ENCODE results near the gene CELSR1.

The CELSR1 gene

GRCh38 chr22:46455446-46455845, 82.0 kb downstream of the CELSR1 start:
- DNase-seq: no peak

DNA sequence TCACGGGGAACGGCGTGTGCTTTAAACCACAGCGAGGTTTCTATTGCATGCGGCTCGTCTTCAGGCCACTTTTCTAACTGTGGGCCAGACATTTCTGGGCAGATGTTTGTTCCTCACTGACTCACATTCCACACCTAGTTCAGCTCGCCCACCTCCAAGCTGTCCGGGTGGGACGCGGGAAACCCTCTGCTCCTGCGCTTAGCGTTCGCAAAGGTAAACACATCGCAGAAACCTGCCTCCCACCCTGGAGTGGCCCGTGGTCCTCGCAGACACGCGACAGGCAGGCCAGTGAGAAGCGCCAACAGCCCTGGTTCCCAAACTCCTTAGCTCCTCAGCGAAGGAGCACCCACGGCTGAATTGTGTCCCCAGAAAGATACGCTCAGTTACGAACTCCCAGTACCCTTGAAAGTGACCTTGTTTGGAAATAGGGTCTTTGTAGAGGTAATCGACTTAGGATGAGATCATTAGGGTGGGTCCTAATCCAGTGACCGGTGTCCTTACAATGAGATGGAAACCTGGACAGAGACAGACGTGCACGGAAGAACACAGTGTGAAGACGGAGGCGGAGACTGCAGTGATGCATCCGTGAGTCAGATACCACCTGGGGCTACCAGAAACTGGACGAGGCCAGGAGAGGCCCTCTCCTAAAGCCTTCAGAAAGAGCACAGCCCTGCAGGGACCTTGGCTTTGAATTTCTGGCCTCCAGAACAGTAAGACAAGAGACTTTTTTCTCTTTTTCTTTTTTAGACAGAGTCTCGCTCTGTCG, 82.7 kb downstream of the CELSR1 start:
- no peak for DNase-seq

DNA sequence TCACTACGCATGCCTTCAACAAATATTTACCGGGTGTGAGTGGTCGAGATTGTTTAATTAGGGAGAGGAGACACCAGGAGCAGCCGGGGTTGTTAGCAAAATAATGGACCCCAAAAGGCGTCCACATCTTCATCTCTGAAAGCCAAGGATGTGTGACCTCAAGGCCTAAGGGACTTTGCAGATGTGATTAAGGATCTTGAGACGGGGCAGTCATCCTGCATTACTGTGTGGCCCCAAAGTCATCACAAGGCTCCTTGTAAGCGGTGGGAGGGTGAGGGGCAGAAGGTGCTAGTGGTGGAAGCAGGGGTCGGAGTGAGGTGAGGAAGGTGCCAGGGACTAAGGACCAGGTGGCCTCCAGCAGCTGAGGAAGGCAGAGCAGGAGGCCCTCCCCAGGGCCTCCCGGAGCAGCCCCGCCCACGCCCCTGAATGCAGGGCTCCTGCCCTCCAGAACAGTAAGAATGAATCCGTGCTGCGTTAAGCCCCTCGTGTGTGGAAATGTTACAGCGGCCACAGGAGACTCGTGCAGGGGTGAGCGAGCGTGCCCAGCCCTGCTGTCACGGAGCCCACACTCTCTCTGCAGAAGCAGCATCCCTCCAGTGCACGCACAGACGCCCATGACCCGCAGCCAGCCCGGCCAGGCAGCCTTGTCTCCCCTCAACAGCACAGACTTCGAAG, 83.5 kb downstream of the CELSR1 start:
- no peak for DNase-seq

DNA sequence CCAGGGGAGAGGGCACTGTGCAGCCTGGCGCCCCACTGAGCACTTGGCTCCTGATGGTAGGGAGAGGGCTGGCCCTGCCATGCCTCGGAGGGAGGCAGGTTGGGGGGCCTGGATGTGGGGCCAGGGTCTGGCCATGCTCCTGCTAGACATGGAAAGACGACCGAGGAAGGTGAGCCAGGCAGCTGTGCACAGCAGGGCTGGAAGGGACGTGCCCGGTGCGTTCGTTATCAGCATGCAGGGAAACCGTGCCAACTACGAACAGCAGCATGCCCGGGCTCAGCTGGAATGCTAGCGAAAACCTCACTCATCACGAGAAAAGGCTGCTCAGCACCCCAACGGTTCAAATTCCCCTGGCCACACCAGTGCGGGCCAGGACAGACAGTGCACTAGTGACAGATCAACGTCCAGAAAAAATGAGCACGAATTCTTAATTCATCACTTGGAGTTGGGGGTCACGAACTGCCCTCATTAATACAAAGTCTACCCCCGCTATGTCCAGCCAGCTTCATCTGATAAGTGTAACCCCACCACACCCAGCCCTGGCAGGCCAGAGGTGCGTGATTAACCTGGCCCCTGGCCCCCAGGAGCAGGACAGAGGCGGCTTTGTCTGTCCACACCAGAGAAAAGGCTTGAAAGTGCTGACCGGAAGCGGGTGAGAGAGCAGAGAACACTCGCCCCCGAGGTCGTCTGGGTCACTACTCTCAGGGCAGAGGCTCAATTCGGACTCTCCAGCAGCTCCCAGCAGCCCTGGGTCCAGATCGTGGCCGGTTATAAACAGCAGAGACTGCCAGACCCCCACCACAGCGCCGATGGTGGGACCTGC, 84.2 kb downstream of the CELSR1 start:
- DNase-seq: no peak

GRCh38 chr22:46452195-46453005, 85.0 kb downstream of the CELSR1 start:
- no peak for DNase-seq

DNA sequence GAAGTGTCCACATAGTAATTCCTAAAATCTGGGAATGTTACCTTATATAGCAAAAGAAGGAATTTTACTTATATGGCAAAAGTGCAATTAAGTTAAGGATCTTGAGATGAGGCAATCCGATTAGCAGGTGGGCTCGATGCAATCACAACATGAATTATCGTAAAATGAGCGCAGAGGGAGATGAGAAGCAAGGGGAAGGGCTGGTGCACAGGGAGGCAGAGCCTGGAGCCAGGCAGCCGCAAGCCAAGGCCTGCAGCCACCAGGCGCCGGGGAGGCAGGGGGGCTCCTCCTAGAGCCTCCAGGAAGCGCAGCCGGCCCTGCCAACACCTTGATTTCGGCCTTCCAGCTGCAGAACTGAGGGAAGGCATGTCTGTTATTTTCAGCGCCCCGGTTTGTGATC, 85.7 kb downstream of the CELSR1 start:
- no peak for DNase-seq

GRCh38 chr22:46450931-46451561, 86.4 kb downstream of the CELSR1 start:
- DNase-seq: no peak

GRCh38 chr22:46449974-46450745, 87.3 kb downstream of the CELSR1 start:
- no peak for DNase-seq

DNA sequence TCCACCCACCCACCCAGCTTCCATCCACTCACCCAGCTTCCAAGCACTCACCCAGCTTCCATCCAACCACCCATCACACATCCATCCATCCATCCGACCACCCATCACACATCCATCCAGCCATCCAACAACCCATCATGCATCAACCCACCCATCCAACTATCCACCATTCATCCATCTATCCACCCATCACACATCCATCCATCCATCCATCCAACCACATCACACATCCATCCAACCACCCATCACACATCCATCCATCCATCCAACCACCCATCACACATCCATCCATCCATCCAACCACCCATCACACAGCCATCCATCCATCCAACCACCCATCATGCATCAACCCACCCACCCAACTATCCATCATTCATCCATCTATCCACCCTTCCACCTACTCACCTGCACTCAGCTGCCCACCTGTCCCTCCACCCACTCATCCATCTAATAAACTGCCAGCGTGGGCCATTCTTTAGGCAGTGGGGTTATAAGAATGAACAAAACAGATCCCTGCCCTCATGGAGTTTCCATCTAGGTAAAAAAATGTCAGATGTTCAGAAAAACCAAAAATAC, 88.2 kb downstream of the CELSR1 start:
- DNase-seq: no peak

GRCh38 chr22:46448333-46448732, 89.1 kb downstream of the CELSR1 start:
- no peak for DNase-seq

GRCh38 chr22:46447906-46448305, 89.5 kb downstream of the CELSR1 start:
- DNase-seq: no peak

DNA sequence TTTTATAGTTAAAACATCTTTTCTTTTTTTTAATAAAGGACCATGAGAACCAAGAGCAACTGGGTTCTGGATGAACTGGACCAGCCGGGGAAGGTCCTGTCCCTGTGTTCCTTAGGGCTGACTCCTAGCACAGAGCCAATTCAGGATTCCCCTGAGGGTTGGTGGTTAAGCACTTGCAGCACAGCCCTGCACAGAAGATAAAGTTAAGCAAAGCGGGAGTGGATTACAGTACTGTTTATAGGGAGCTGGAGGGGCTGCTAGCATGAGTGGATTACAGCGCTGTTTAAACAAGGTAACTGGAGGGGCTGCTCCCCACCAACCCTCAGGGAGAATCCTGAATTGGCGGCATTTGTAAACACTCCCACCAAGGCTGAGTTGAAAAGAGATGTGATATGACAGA, 90.6 kb downstream of the CELSR1 start:
- DNase-seq: no peak

- no peak for DNase-seq
Measured at GRCh38 chr22:46445771-46446420, 91.5 kb downstream of the CELSR1 start.

GRCh38 chr22:46444390-46444854, 93.0 kb downstream of the CELSR1 start:
- DNase-seq: no peak

GRCh38 chr22:46443850-46444389, 93.5 kb downstream of the CELSR1 start:
- no peak for DNase-seq

GRCh38 chr22:46442217-46442853, 95.1 kb downstream of the CELSR1 start:
- DNase-seq: no peak

- DNase-seq: no peak
Measured at GRCh38 chr22:46439576-46440465, 97.6 kb downstream of the CELSR1 start.

- DNase-seq: no peak
Measured at GRCh38 chr22:46439111-46439510, 98.3 kb downstream of the CELSR1 start.
